HG03039 (cell line): ENCODE measurements around the gene SESN2.

Experiments
- ATAC-seq: cut with Tn5 transposase; IDR thresholded peaks from one replicate; pipeline ENCODE4 v1.9.1; 2021; ENCODE audit warnings: mild to moderate bottlenecking, moderate library complexity; ENCODE audit not compliant: unreplicated experiment

SESN2 gene

GRCh38 chr1:28282426-28283407 is 23.4 kb downstream of the SESN2 start:
- ATAC-seq: no peak

GRCh38 chr1:28286111-28286510 is 26.8 kb downstream of the SESN2 start:
- ATAC-seq: no peak

- ATAC-seq: no peak
Observed at GRCh38 chr1:28288487-28288886, 29.2 kb downstream of the SESN2 start.

- ATAC-seq: no peak
Observed at GRCh38 chr1:28290851-28291250, 31.5 kb downstream of the SESN2 start.

GRCh38 chr1:28291711-28292110 is 32.4 kb downstream of the SESN2 start:
- ATAC-seq: no peak

- ATAC-seq: no peak
Observed at GRCh38 chr1:28295936-28296335, 36.6 kb downstream of the SESN2 start.

- no peak for ATAC-seq
Observed at GRCh38 chr1:28296401-28297261, 37.3 kb downstream of the SESN2 start.

GRCh38 chr1:28297826-28298225 is 38.5 kb downstream of the SESN2 start:
- ATAC-seq: no peak

GRCh38 chr1:28298438-28298837 is 39.1 kb downstream of the SESN2 start:
- no peak for ATAC-seq

GRCh38 chr1:28301368-28302174 is 42.3 kb downstream of the SESN2 start:
- no peak for ATAC-seq

- no peak for ATAC-seq
Observed at GRCh38 chr1:28302247-28302646, 42.9 kb downstream of the SESN2 start.

GRCh38 chr1:28306301-28306949 is 47.1 kb downstream of the SESN2 start:
- no peak for ATAC-seq

GRCh38 chr1:28308750-28309149 is 49.4 kb downstream of the SESN2 start:
- no peak for ATAC-seq

- no peak for ATAC-seq
Observed at GRCh38 chr1:28309702-28310101, 50.4 kb downstream of the SESN2 start.

GRCh38 chr1:28313702-28314546 is 54.6 kb downstream of the SESN2 start:
- ATAC-seq: no peak

- ATAC-seq: no peak
Observed at GRCh38 chr1:28314547-28314941, 55.2 kb downstream of the SESN2 start.

GRCh38 chr1:28317014-28317413 is 57.7 kb downstream of the SESN2 start:
- no peak for ATAC-seq

GRCh38 chr1:28322194-28322593 is 62.9 kb downstream of the SESN2 start:
- no peak for ATAC-seq

- ATAC-seq: no peak
Observed at GRCh38 chr1:28323720-28324119, 64.4 kb downstream of the SESN2 start.
